Small intestine (tissue), 7 donors: ENCODE results near the gene RNF212. TPM values are rescaled to one million over a fixed set of nuclear protein-coding genes. Genes with fewer than 3 reads are reported as not detected.

Experiments used
- DNase-seq, 2 donors: peaks; one replicate each; pipeline versions ENCODE4 v3.0.0 to v3.0.0-alpha.2; 2013
- FAIRE-seq: peaks from 2 replicates; lab custom pipeline; 2012; peaks lifted over from hg19 to GRCh38; lab: Jason Lieb, UNC
- H3K27ac ChIP-seq, 3 donors: one replicate each; pipeline ENCODE4 v1.5.1; 2013; ENCODE audit warnings: low read length in 2 of 3, mild to moderate bottlenecking in 2 of 3, control low read depth in 1 of 3, inconsistent platforms in 1 of 3, low read depth in 1 of 3, moderate library complexity in 1 of 3
- H3K27me3 ChIP-seq, 3 donors: one replicate each; pipeline ENCODE4 v1.6.1; 2013; ENCODE audit warnings: low read length in 3 of 3, inconsistent platforms in 1 of 3; ENCODE audit not compliant: control insufficient read depth in 3 of 3, insufficient read depth in 3 of 3
- H3K36me3 ChIP-seq, 3 donors: one replicate each; pipeline ENCODE4 v1.6.1; 2013; ENCODE audit warnings: low read length in 3 of 3, inconsistent platforms in 1 of 3, low read depth in 1 of 3, mild to moderate bottlenecking in 1 of 3, moderate library complexity in 1 of 3; ENCODE audit not compliant: control insufficient read depth in 3 of 3, insufficient read depth in 2 of 3
- H3K4me1 ChIP-seq, 3 donors: one replicate each; pipeline ENCODE4 v1.6.1; 2013; ENCODE audit warnings: low read length in 2 of 3, inconsistent platforms in 1 of 3, low read depth in 1 of 3, mild to moderate bottlenecking in 1 of 3, moderate library complexity in 1 of 3; ENCODE audit not compliant: control insufficient read depth in 3 of 3, insufficient read depth in 2 of 3
- H3K4me3 ChIP-seq, 3 donors: one replicate each; pipeline ENCODE4 v1.5.1; 2013; ENCODE audit warnings: low read length in 3 of 3, control low read depth in 1 of 3, inconsistent platforms in 1 of 3, low read depth in 1 of 3, mild to moderate bottlenecking in 1 of 3, moderate library complexity in 1 of 3
- H3K9me3 ChIP-seq, 2 donors: one replicate each; pipeline ENCODE4 v1.6.1; 2013; ENCODE audit warnings: low read depth in 1 of 2, low read length in 1 of 2; ENCODE audit not compliant: control insufficient read depth in 2 of 2, insufficient read depth in 1 of 2
- WGBS, 3 donors: extraction: QIAGEN DNeasy Blood & Tissue Kit; methylation state at CpG; one replicate each; pipeline ENCODE4 v1.1.7; 2013; 5-methylcytosine and 5-hydroxymethylcytosine counted together
- polyA plus RNA-seq, 4 donors: library from polyadenylated mRNA; stranded (reverse) in 3 of 4; unstranded in 1 of 4; fragments of 200-250 nt in 3 of 4; fragments of 120-200 nt in 1 of 4; gene quantifications; one replicate each; pipeline versions ENCODE4 v1.2.1 to v1.2.3, GENCODE V29; 2013
- donor health status: healthy with polysubstance abuse.
- donor health status: control.
- donor health status: control.
- donor health status: Bipolar disorder and iron deficiency.
- donor health status: healthy.

RNF212 gene
- polyA plus RNA-seq, 4 donors: 1.4 to 2.2 (median 1.7) TPM; not detected in 1

GRCh38 chr4:1075809-1076699, 37.3 kb downstream of the RNF212 start:
- FAIRE-seq: no peak

GRCh38 chr4:1075225-1075624, 38.1 kb downstream of the RNF212 start:
- Histone ChIP-seq H3K4me1 (no peaks in the 10 kb centered on the region), H3K27me3 (no peaks in the 10 kb centered on the region), H3K4me3 (no peak overlapping the region), H3K27ac (no peak overlapping the region), H3K9me3 (no peaks in the 10 kb centered on the region), H3K36me3 (no peaks in the 10 kb centered on the region)
- FAIRE-seq (no peak), DNase-seq (no peak)
- WGBS, 3 donors: 70 to 90% (median 82%) methylated on average over 7 of the region's 7 CpGs

More at GRCh38 chr4:1075809-1076699, 37.3 kb downstream of the RNF212 start:
- no peaks in the 10 kb centered on the region for H3K9me3 ChIP-seq
- H3K27me3 ChIP-seq: peaks cover 0 to 3% (median 0%) of the 10 kb centered on the region in 3 donors
- no peak for DNase-seq
- H3K4me3 ChIP-seq: no peak overlapping the region
- H3K36me3 ChIP-seq: no peaks in the 10 kb centered on the region
- H3K4me1 ChIP-seq: no peaks in the 10 kb centered on the region
- H3K27ac ChIP-seq: no peak overlapping the region
- 79 to 81% (median 80%) methylated on average over 11 of the region's 11 CpGs for WGBS, 3 donors

- no peak for FAIRE-seq
- no peaks in the 10 kb centered on the region for H3K36me3 ChIP-seq
- no peaks in the 10 kb centered on the region for H3K27me3 ChIP-seq
- no peak overlapping the region for H3K4me3 ChIP-seq
- 83 to 89% (median 86%) methylated on average over 9 of the region's 9 CpGs for WGBS, 3 donors
- no peaks in the 10 kb centered on the region for H3K4me1 ChIP-seq
- no peaks in the 10 kb centered on the region for H3K9me3 ChIP-seq
- no peak for DNase-seq
- H3K27ac ChIP-seq: no peak overlapping the region
These were observed 39.3 kb downstream of the RNF212 start for GRCh38 chr4:1074077-1074476.

- DNase-seq (peak; percentile 84 to 88), FAIRE-seq (no peak)
- Histone ChIP-seq H3K4me1 (no peaks in the 10 kb centered on the region), H3K27ac (no peak overlapping the region), H3K36me3 (no peaks in the 10 kb centered on the region), H3K27me3 (no peaks in the 10 kb centered on the region), H3K4me3 (no peak overlapping the region), H3K9me3 (no peaks in the 10 kb centered on the region)
- WGBS, 3 donors: 16 to 22% (median 18%) methylated on average over 11 of the region's 11 CpGs
These were observed 40.4 kb downstream of the RNF212 start for GRCh38 chr4:1072830-1073446.

- H3K27me3 ChIP-seq: no peaks in the 10 kb centered on the region
- H3K9me3 ChIP-seq: no peaks in the 10 kb centered on the region
- H3K27ac ChIP-seq: no peak overlapping the region
- no peak overlapping the region for H3K4me3 ChIP-seq
- no peaks in the 10 kb centered on the region for H3K4me1 ChIP-seq
- FAIRE-seq: no peak
- WGBS, 3 donors: 85 to 91% (median 86%) methylated on average over 7 of the region's 7 CpGs
- no peaks in the 10 kb centered on the region for H3K36me3 ChIP-seq
- no peak for DNase-seq
These were observed 44.0 kb downstream of the RNF212 start for GRCh38 chr4:1069394-1069793.

GRCh38 chr4:1065732-1066131, 47.6 kb downstream of the RNF212 start:
- Histone ChIP-seq H3K9me3 (no peaks in the 10 kb centered on the region), H3K27me3 (peaks cover 0 to 10% (median 0%) of the 10 kb centered on the region in 3 donors), H3K4me3 (no peak overlapping the region), H3K36me3 (no peaks in the 10 kb centered on the region), H3K4me1 (no peaks in the 10 kb centered on the region), H3K27ac (no peak overlapping the region)
- FAIRE-seq (no peak), DNase-seq (no peak)
- 14 to 45% (median 24%) methylated on average over 4 of the region's 4 CpGs for WGBS, 3 donors

- H3K27ac ChIP-seq: no peak overlapping the region
- no peaks in the 10 kb centered on the region for H3K9me3 ChIP-seq
- peaks cover 0 to 31% (median 0%) of the 10 kb centered on the region in 3 donors for H3K27me3 ChIP-seq
- whole genome bisulfite sequencing, 3 donors: 35 to 43% (median 42%) methylated on average over 7 of the region's 7 CpGs
- DNase-seq (no peak), FAIRE-seq (no peak)
- H3K4me1 ChIP-seq: no peaks in the 10 kb centered on the region
- no peak overlapping the region for H3K4me3 ChIP-seq
- H3K36me3 ChIP-seq: no peaks in the 10 kb centered on the region
These were observed 50.9 kb downstream of the RNF212 start for GRCh38 chr4:1062419-1062818.

GRCh38 chr4:1061760-1062159, 51.6 kb downstream of the RNF212 start:
- Histone ChIP-seq H3K27me3 (peaks cover 0 to 37% (median 2%) of the 10 kb centered on the region in 3 donors), H3K4me3 (no peak overlapping the region), H3K4me1 (no peaks in the 10 kb centered on the region), H3K9me3 (no peaks in the 10 kb centered on the region), H3K36me3 (no peaks in the 10 kb centered on the region), H3K27ac (no peak overlapping the region)
- WGBS, 3 donors: 89 to 98% (median 95%) methylated on average over 6 of the region's 6 CpGs
- no peak for DNase-seq
- no peak for FAIRE-seq
